Panc1 (cell line): ENCODE measurements around the gene ROBO2. TPM values are rescaled to one million over a fixed set of nuclear protein-coding genes. Genes with fewer than 3 reads are reported as not detected.

ENCODE experiments used
- ATAC-seq: fragments of 200-7000 bp; cut with Tn5 transposase; 2 replicates; pipeline ENCODE4 v1.9.1; 2020; ENCODE audit warnings: mild to moderate bottlenecking, moderate library complexity
- BruUV-seq: library from RNA; stranded (reverse); fragments of 400-500 nt; replicated peaks from 2 replicates; lab custom pipeline; 2021; lab: Mats Ljungman, UMichigan
- CTCF ChIA-PET: fragments of 300-600 bp; sonication (Branson Sonifier 250); formaldehyde crosslinking; loops from one replicate; lab custom pipeline; 2022; ENCODE audit warnings: antibody characterized with exemption; lab: Charles Lee
- POLR2A ChIA-PET: fragments of 300-600 bp; sonication (Branson Sonifier 250); formaldehyde crosslinking; loops from one replicate; lab custom pipeline; 2022; ENCODE audit warnings: antibody characterized with exemption; lab: Charles Lee
- DNase-seq: peaks from one replicate; pipeline ENCODE4 v3.0.0-alpha.2; 2010; ENCODE audit warnings: low read depth, low spot score
- H3K27ac ChIP-seq: 2 replicates; pipeline ENCODE4 v1.5.1; 2011; ENCODE audit warnings: mild to moderate bottlenecking, low read length, inconsistent platforms
- H3K27me3 ChIP-seq: fragments of 200-500 bp; sonication (Bioruptor generic); 2 replicates; pipeline ENCODE4 v1.6.0; 2014; ENCODE audit warnings: low read length, inconsistent platforms; ENCODE audit not compliant: control insufficient read depth, insufficient read depth
- H3K36me3 ChIP-seq: fragments of 200-500 bp; sonication (Bioruptor generic); 2 replicates; pipeline ENCODE4 v1.5.1; 2014; ENCODE audit warnings: inconsistent platforms, mild to moderate bottlenecking, low read length, moderate library complexity; ENCODE audit not compliant: control insufficient read depth, insufficient read depth
- H3K4me1 ChIP-seq: 2 replicates; pipeline ENCODE4 v1.5.1; 2011; ENCODE audit warnings: inconsistent platforms, mild to moderate bottlenecking, low read length, moderate library complexity; ENCODE audit not compliant: control insufficient read depth, insufficient read depth
- H3K4me3 ChIP-seq, 2 experiments: 2 replicates each; pipeline ENCODE4 v1.5.1; 2011 to 2012; ENCODE audit warnings: low read depth in 2 of 2, low read length in 2 of 2, mild to moderate bottlenecking in 2 of 2, inconsistent platforms in 1 of 2, moderate library complexity in 1 of 2
- H3K9me3 ChIP-seq: fragments of 200-500 bp; sonication (Bioruptor generic); 2 replicates; pipeline ENCODE4 v1.5.1; 2014; ENCODE audit warnings: low read depth, mild to moderate bottlenecking, inconsistent platforms, low read length, moderate library complexity; ENCODE audit not compliant: control insufficient read depth, insufficient read depth
- CTCF ChIP-seq: fragments of 450-650 bp; IDR thresholded peaks from 2 replicates; pipeline ENCODE4 v1.5.1; 2017; ENCODE audit warnings: mild to moderate bottlenecking
- POLR2AphosphoS5 ChIP-seq: IDR thresholded peaks from 2 replicates; pipeline ENCODE4 v1.6.1; 2012; ENCODE audit warnings: mild to moderate bottlenecking, low read depth, low read length, moderate library complexity
- REST ChIP-seq, 2 experiments: IDR thresholded peaks; 2 replicates each; pipeline ENCODE4 v1.6.1; 2011 to 2012; ENCODE audit warnings: low read depth in 2 of 2, control low read depth in 1 of 2, low read length in 1 of 2, mild to moderate bottlenecking in 1 of 2, moderate library complexity in 1 of 2; ENCODE audit not compliant: insufficient read depth in 1 of 2
- SIN3A ChIP-seq: IDR thresholded peaks from 2 replicates; pipeline ENCODE4 v1.6.1; 2012; ENCODE audit warnings: low read depth, mild to moderate bottlenecking, low read length, moderate library complexity, borderline replicate concordance; ENCODE audit not compliant: insufficient read depth
- TCF7L2 ChIP-seq: IDR thresholded peaks from 2 replicates; pipeline ENCODE4 v1.6.1; 2011; ENCODE audit warnings: mild to moderate bottlenecking, low read depth, low read length, inconsistent platforms
- in situ Hi-C: cut with HindIII; loops from 2 replicates; pipeline ENCODE4 v1.10.0; 2016; ENCODE audit warnings: low sequenced_read_pairs, low pct_unique_long_range_greater_than_20kb
- intact Hi-C: fragments of 100-400 bp; cut with micrococcal nuclease; formaldehyde crosslinking; loops from one replicate; pipeline ENCODE4 v1.10.0; 2022; ENCODE audit not compliant: unreplicated experiment
- total RNA-seq: library from RNA; stranded (reverse); gene quantifications from one replicate; pipeline ENCODE4 v1.2.1, GENCODE V29; 2021; ENCODE audit not compliant: unreplicated experiment

The ROBO2 gene
- total RNA-seq, 1 experiment from 2014 or later = 1.3 TPM

GRCh38 chr3:77392181-77392580 lies 352.3 kb downstream of the ROBO2 start:
- TF ChIP-seq TCF7L2 (no peak), REST (IDR thresholded peaks at IDR 0.05; ENCODE audit: insufficient read depth in 1 of 2, low read depth in 2 of 2, low read length in 1 of 2) (no peak), POLR2AphosphoS5 (no peak), SIN3A (no peak), CTCF (no peak)
- ATAC-seq (no peak), DNase-seq (no peak)
- H3K27me3 ChIP-seq = no peaks in the 10 kb centered on the region
- POLR2A ChIA-PET = interaction anchor here (0.7 kb wide), 1 partner anchor 193 kb away, joined by 6 read pairs; no protein-coding TSS in a partner anchor
- in situ Hi-C loops (no loop called here), intact Hi-C loops (no loop called here)
- BruUV-seq = no TSS peak
- H3K4me1 ChIP-seq = no peaks in the 10 kb centered on the region
- H3K4me3 ChIP-seq = no peak overlapping the region
- no peaks in the 10 kb centered on the region for H3K9me3 ChIP-seq
- no peaks in the 10 kb centered on the region for H3K36me3 ChIP-seq
- H3K27ac ChIP-seq = no peak overlapping the region
- CTCF ChIA-PET = no interaction called here

GRCh38 chr3:77394046-77394445 lies 354.1 kb downstream of the ROBO2 start:
- in situ Hi-C loops = no loop called here
- no TSS peak for BruUV-seq
- CTCF ChIA-PET = no interaction called here
- H3K27ac ChIP-seq = no peak overlapping the region
- no peaks in the 10 kb centered on the region for H3K4me1 ChIP-seq
- no peak overlapping the region for H3K4me3 ChIP-seq
- TF ChIP-seq POLR2AphosphoS5 (no peak), SIN3A (no peak), CTCF (no peak), REST (IDR thresholded peaks at IDR 0.05; ENCODE audit: insufficient read depth in 1 of 2, low read depth in 2 of 2, low read length in 1 of 2) (no peak), TCF7L2 (no peak)
- ATAC-seq = no peak
- H3K27me3 ChIP-seq = no peaks in the 10 kb centered on the region
- no peaks in the 10 kb centered on the region for H3K9me3 ChIP-seq
- DNase-seq = no peak
- intact Hi-C loops = no loop called here
- H3K36me3 ChIP-seq = no peaks in the 10 kb centered on the region
- POLR2A ChIA-PET = no interaction called here
